Parathyroid adenoma (tissue), 2 donors: Measurements from ENCODE around the gene PRLR.

Experiments
- H2AFZ ChIP-seq: fragments of 300-600 bp; sonication (generic); one replicate; pipeline ENCODE4 v1.7.0; 2017; ENCODE audit warnings: antibody characterized with exemption, mild to moderate bottlenecking
- H3K27ac ChIP-seq: fragments of 300-600 bp; sonication (generic); one replicate; pipeline ENCODE4 v1.7.0; 2017
- H3K27me3 ChIP-seq: fragments of 300-600 bp; sonication (generic); one replicate; pipeline ENCODE4 v1.7.0; 2017; ENCODE audit warnings: low read length; ENCODE audit not compliant: control insufficient read depth, insufficient read depth
- H3K36me3 ChIP-seq: fragments of 300-600 bp; sonication (generic); one replicate; pipeline ENCODE4 v1.7.0; 2017; ENCODE audit warnings: low read length; ENCODE audit not compliant: control insufficient read depth, insufficient read depth
- H3K4me1 ChIP-seq: fragments of 300-600 bp; sonication (generic); one replicate; pipeline ENCODE4 v1.7.0; 2017; ENCODE audit warnings: control low read depth
- H3K4me2 ChIP-seq: fragments of 300-600 bp; sonication (generic); one replicate; pipeline ENCODE4 v1.7.0; 2017; ENCODE audit warnings: low read length
- H3K4me3 ChIP-seq: fragments of 300-600 bp; sonication (generic); one replicate; pipeline ENCODE4 v1.7.0; 2017; ENCODE audit warnings: low read depth, low read length
- H3K79me2 ChIP-seq: fragments of 300-600 bp; sonication (generic); one replicate; pipeline ENCODE4 v1.7.0; 2017; ENCODE audit warnings: control low read depth
- H3K9ac ChIP-seq: fragments of 300-600 bp; sonication (generic); one replicate; pipeline ENCODE4 v1.7.0; 2017; ENCODE audit warnings: mild to moderate bottlenecking
- H3K9me3 ChIP-seq: fragments of 300-600 bp; sonication (generic); one replicate; pipeline ENCODE4 v1.7.0; 2017; ENCODE audit warnings: low read length; ENCODE audit not compliant: control insufficient read depth
- CTCF ChIP-seq: fragments of 300-600 bp; sonication (generic); IDR thresholded peaks from one replicate; pipeline ENCODE4 v1.7.0; 2017; ENCODE audit warnings: antibody characterized with exemption, mild to moderate bottlenecking
- donor health status: primary hyperparathyroidism.

Gene PRLR

DNA sequence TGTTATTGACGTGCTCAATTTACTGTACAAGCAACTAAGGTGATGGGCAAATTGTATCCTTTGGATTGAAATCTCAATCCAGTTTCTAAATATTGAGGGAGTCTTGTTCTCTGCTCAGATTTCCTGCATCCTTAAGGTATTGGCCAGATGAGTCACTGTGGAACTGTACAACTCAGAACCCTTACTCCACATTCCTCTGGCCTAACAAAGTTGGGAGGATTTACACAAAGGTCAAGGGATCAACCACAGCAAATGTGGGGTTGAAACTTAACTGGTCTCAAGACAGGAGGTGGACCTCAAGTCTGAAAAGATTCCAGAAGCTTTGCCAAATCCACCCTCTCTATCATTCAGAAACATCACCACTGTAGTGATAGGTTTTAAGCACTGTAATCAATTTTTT, 101.0 kb downstream of the PRLR start:
- Histone ChIP-seq H3K79me2 (peaks cover 63% of the 10 kb centered on the region), H3K27me3 (no peaks in the 10 kb centered on the region), H3K4me1 (peaks cover 44% of the 10 kb centered on the region), H3K4me2 (no peak overlapping the region), H3K4me3 (no peak overlapping the region), H3K9ac (no peak overlapping the region), H3K36me3 (no peaks in the 10 kb centered on the region), H2AFZ (no peak overlapping the region), H3K9me3 (no peaks in the 10 kb centered on the region), H3K27ac (no peak overlapping the region)
- no peak for TF ChIP-seq CTCF

DNA sequence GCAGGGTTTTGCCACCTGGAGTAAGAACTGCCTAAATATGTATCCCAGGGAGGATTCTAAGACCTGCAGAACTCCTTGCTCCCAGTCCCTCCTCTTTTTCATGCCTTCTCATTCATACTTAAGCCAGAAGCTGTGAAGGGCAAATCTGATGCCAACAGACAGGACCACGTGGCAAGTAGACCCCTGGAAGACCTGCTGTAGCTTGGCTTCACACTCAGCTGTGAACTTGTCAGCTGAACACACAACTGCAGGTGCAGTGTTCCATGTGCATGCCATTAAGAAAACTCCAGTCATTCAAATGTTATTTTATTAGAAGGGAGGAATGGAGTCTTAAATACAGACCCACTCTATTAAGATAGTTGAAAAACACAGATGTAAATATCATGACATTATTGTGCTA, 103.3 kb downstream of the PRLR start:
- no peaks in the 10 kb centered on the region for H3K27me3 ChIP-seq
- H3K9ac ChIP-seq: no peak overlapping the region
- H3K9me3 ChIP-seq: no peaks in the 10 kb centered on the region
- no peak overlapping the region for H3K4me3 ChIP-seq
- no peaks in the 10 kb centered on the region for H3K36me3 ChIP-seq
- H3K4me1 ChIP-seq: peaks cover 41% of the 10 kb centered on the region
- no peak overlapping the region for H3K4me2 ChIP-seq
- no peak for TF ChIP-seq CTCF
- H3K79me2 ChIP-seq: peaks cover 63% of the 10 kb centered on the region
- no peak overlapping the region for H2AFZ ChIP-seq
- H3K27ac ChIP-seq: no peak overlapping the region

GRCh38 chr5:35125746-35126145, 104.5 kb downstream of the PRLR start:
- Histone ChIP-seq H3K27me3 (no peaks in the 10 kb centered on the region), H3K36me3 (no peaks in the 10 kb centered on the region), H3K79me2 (peaks cover 71% of the 10 kb centered on the region), H3K4me1 (peaks cover 50% of the 10 kb centered on the region), H3K9me3 (no peaks in the 10 kb centered on the region), H3K4me3 (no peak overlapping the region), H3K27ac (no peak overlapping the region), H3K4me2 (no peak overlapping the region), H2AFZ (no peak overlapping the region), H3K9ac (no peak overlapping the region)
- no peak for TF ChIP-seq CTCF

DNA sequence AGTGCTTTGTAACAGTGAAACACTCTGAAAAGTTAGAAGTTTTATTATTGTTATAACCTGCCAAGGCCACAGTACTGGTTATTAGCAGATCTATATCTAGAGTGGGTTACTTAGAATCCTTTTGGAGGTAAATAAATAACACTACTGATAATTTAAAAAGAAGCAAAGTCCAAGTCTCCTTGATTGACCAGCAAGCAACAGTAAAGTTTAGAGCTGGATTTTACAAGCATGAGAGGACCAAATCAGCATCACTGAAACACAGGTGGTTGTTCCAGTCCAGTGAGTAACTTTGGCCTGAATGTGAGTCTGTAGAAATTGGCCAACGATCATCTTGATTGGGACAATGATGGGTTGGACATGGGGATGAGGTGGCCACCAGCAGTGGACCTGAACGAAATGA, 105.4 kb downstream of the PRLR start:
- TF ChIP-seq CTCF: no peak
- Histone ChIP-seq H3K4me2 (no peak overlapping the region), H3K27ac (no peak overlapping the region), H3K9ac (no peak overlapping the region), H3K4me1 (peaks cover 53% of the 10 kb centered on the region), H3K36me3 (no peaks in the 10 kb centered on the region), H2AFZ (no peak overlapping the region), H3K27me3 (no peaks in the 10 kb centered on the region), H3K79me2 (peaks cover 78% of the 10 kb centered on the region), H3K4me3 (no peak overlapping the region), H3K9me3 (no peaks in the 10 kb centered on the region)

DNA sequence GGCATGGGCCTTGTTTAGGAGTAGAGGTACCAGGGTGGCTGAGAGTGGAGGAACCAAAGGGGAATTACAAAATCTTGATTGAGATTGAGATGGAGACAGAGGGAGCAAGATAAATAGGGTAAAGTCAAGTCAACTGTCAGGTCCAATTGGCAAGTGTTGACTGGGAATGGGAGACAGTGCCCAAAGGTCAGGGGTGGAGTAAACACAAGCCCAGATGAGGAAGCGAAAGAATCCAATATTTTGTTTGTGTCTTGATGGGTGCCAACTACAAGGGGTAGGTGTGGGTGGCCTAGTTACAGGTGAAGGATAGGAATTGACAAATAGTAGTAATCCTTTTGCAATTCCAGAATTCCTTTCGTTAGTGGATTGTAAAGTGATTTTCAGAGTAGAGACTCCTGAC, 107.5 kb downstream of the PRLR start:
- no peak for TF ChIP-seq CTCF

More for the DNA sequence above, 107.5 kb downstream of the PRLR start:
- peaks cover 74% of the 10 kb centered on the region for H3K79me2 ChIP-seq
- H3K9ac ChIP-seq: no peak overlapping the region
- no peaks in the 10 kb centered on the region for H3K36me3 ChIP-seq
- H3K27me3 ChIP-seq: no peaks in the 10 kb centered on the region
- H3K4me3 ChIP-seq: no peak overlapping the region
- H3K27ac ChIP-seq: no peak overlapping the region
- H3K9me3 ChIP-seq: no peaks in the 10 kb centered on the region
- H3K4me1 ChIP-seq: peaks cover 41% of the 10 kb centered on the region
- H2AFZ ChIP-seq: no peak overlapping the region
- no peak overlapping the region for H3K4me2 ChIP-seq
